ENCODE measurements around the gene SAP130.

The SAP130 gene

GRCh38 chr2:128024816-128025215 lies 3.0 kb downstream of the SAP130 start:
- DNase-seq = peak; percentile 41

GRCh38 chr2:128017561-128017960 lies 10.3 kb downstream of the SAP130 start:
- no peak for DNase-seq

- DNase-seq = no peak
Measured at GRCh38 chr2:128016620-128017019, 11.2 kb downstream of the SAP130 start.

- peak; percentile 12 for DNase-seq
Measured at GRCh38 chr2:128012698-128013097, 15.2 kb downstream of the SAP130 start.

DNA sequence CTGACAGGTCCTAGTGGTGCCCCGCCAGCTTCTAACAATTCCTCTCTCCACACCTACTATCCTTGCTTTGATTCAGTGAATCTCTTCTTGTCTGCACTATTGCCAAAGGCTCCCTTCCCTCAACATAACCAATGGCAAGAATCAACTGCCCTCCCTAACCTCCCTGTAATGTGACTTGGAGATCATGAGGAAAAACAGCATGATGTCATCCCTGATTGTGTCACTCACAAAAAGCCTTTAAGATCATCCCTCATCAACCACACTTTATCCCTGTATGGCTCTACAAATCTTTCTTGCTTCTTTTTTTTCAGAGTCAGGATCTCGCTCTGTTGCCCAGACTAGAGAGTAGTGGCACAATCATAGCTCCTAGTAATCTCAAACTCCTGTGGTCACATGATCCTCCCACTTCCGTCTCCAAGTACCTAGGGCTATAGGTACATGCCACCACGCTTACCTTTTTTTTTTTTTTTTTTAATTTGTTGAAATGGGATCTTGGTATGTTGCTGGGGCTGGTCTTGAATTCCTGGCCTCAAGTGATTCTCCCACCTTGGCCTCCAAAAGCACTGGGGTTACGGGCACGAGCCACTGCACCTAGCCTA lies 19.7 kb downstream of the SAP130 start:
- DNase-seq = peak; percentile 63

GRCh38 chr2:128004509-128004908 lies 23.4 kb downstream of the SAP130 start:
- DNase-seq = no peak

- DNase-seq = no peak
Measured at GRCh38 chr2:128003463-128003862, 24.4 kb downstream of the SAP130 start.

GRCh38 chr2:127996160-127996559 lies 31.7 kb downstream of the SAP130 start:
- DNase-seq = no peak

- no peak for DNase-seq
Measured at GRCh38 chr2:127995725-127996124, 32.1 kb downstream of the SAP130 start.

DNA sequence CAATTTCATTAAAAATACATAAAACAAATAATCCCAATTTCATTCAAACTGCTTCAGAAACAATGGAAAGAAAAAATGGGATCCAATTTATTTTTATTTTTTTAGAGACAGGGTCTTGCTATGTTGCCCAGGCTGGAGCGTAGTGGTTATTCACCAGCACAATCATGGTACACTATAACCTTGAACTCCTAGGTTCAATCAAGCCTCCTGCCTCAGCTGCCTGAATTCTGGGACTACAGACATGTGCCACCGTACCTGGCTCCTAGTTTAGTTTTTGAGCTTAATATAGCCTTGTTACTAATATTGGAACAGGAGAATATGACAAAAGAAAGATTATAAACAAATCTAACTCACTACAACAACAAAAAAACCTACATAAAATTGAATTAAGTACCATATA lies 34.2 kb downstream of the SAP130 start:
- no peak for DNase-seq

- DNase-seq = no peak
Measured at GRCh38 chr2:127991742-127992141, 36.1 kb downstream of the SAP130 start.

- no peak for DNase-seq
Measured at GRCh38 chr2:127986548-127987079, 41.2 kb downstream of the SAP130 start.

- DNase-seq = no peak
Measured at GRCh38 chr2:127985735-127986134, 42.1 kb downstream of the SAP130 start.

DNA sequence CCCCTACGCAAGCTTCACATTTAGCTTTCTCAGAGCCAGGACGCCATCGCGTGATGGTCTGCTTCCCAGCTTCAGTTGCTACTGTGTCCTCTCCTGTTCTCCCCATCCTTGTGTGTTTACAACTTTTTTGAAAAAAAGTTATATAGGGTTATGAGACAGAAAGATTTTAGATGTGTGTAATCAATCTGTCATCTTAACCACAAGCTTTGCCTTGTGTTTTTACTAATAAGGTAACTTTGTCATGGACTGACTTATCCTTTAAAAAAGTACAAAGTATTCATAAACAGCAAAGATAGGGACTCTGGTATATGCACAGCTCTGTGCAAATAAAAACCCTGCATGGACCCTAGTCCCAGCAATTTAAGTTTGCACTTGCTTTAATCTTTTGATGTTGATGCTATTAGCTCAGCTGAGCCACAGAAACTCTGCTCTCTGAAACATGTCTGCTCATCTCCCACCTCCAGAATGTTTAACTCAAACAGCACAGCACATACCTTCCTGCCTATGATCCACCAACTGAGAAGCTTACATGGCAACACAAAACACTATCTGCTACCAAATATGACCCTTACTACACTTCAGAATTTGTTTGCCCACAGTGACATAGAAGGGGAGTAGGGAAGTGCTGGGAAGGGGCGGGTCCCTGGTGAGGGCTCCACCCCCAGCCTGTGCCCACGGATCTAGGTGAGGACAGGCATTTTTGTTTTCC lies 42.7 kb downstream of the SAP130 start:
- no peak for DNase-seq

DNA sequence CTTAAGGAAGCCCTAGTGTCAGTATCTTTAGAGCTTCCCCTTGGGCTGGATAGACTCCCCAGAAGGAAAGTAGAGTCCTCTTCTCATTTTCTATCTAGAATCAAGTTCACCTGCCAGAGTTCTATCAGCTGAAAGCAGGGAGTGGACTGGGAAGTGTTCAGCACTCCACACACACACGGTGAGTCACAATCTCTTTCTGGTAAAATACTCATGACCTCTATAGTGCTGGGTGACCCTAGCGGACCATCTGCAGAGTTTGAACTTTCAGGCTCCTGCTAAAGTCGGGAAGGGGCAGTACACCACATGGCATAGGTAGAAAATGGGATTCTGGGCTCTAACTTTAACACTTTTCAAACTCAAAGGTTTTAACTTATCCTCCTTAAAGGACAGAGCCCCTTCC lies 43.3 kb downstream of the SAP130 start:
- DNase-seq = no peak

DNA sequence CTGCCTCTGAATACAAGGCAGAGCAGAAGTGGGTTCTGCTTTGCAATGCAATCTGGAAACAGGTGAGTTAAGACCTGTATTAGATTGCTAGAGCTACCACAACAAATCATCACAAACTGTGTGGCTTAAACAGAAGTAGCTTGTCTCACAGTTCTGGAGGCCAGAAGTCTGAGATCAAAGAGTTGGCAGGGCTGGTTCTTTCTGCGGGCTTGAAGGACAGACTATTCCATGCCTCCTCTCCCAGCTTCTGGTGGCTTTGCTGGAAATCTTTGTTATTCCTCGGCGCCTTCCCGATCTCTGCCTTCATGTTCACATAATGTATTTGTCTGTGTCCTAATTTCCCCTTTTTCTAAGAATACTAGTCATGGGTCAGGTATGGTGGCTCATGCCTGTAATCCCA lies 58.4 kb downstream of the SAP130 start:
- DNase-seq = no peak

- DNase-seq = no peak
Measured at GRCh38 chr2:127968610-127969339, 59.1 kb downstream of the SAP130 start.

DNA sequence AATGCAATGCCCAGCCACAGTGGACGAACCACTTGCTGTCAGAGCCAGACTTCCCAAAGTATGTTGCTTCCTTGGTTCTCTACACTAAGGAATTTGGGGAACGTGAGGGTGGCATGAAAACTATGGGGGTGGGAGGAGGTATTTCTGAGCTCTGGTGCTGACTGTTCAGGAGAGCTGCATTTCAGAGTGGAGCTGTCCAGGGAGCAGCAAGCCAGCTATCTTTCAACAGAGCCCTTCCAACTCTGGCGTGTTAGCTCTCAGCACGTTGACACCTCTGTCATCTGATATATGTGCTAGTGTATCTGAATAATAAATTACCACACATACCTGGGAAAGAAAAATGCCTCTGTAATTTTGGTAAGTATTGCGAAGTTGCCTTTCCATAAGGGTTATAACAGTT lies 66.1 kb downstream of the SAP130 start:
- no peak for DNase-seq

DNA sequence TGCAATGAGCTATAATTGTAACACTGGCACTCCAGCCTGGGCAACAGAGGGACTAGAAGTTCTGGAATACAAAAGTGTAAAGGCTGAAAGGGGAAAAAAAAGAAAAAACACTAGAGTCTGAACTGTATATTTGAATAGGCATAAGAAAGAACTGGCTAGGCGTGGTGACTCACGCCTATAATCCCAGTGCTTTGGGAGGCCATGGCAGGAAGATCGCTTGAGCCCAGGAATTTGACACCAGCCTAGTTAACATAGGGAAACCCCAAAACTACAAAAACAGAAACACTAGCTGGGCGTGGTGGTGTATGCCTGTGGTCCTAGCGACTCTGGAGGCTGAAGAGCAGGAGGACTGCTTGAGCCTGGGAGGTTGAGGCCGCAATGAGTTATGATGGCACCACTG lies 70.6 kb downstream of the SAP130 start:
- DNase-seq = no peak

DNA sequence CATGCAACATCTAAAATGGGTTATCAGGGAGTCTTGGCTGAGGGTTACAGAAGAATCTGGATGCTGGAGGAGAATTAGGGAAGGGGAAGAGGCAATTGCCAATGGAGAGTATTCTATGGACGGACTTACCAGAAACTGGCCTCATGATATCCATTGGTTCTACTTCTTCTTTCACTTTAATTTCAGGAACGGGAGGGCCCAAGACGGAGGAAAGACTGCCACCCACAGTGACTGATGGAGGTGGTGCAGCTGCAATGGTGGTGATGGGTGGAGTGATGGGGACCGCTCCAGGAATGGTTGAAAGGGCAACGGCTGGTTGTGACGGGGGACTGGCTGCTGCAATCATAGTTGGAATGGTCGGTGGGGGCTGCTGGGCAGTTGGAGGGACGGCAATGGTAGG lies 73.0 kb downstream of the SAP130 start:
- peak; percentile 68 for DNase-seq

DNA sequence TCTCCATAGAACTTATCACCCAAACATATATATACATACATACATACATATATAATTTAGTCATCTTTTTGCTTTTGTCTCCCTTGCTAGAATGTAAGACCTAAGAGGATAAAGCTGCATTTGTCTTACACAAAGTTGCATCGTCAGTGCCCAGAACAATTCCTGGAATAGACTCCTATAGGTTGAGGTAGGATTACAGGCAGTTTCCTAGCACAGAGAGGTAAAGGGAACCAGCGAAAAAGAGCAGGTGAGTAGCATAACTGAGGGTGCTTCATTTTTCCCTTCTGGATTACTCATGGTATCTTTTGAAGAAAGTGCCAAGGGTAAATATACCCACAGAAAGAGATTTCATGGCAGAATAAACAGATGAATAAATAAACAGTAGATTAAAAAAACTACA lies 74.0 kb downstream of the SAP130 start:
- no peak for DNase-seq

DNA sequence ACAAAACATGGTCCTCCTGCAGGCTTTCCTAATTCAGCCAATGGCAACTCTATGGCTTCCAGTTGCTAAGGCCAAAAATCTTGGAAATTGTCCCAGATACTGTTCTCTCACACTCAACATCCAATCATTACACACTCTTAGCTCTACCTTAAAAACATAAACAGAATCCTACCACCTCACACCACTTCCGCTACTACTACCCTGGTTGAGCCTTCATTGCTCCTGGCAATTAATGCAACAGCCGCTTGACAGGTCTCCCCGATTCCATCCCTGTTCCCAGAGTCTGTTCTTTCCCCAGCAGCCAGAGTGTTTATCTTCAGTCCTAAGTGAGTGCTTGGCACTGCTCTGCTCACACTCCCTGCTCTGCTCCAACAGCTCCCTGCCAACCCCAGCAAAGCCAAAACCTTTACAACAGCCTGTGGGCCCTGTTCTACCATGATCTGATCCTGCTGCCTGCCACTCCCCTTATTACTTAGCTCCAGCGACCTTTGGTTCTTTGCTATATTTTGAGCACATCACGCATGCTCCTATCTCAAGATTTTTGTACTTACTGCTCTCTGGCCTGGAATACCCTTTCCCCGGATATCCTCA lies 74.6 kb downstream of the SAP130 start:
- no peak for DNase-seq

DNA sequence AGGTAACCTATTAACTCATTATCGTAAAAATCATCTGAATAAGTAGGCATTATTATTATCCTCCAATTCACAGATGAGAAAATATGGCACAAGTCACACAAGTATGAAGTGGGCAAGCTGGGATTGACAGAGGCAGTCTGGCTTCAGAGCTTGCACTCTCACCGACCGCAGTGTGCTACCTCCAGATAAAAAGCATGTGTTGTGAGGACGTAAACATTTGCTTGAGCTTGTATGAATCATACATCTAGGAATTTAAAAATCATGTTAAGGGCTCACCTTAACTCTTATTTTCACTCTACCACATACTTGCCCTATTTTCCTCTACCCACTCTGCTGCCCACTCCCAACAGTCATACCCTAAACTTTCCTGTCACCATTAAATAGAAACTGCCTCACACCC lies 76.8 kb downstream of the SAP130 start:
- DNase-seq = no peak

DNA sequence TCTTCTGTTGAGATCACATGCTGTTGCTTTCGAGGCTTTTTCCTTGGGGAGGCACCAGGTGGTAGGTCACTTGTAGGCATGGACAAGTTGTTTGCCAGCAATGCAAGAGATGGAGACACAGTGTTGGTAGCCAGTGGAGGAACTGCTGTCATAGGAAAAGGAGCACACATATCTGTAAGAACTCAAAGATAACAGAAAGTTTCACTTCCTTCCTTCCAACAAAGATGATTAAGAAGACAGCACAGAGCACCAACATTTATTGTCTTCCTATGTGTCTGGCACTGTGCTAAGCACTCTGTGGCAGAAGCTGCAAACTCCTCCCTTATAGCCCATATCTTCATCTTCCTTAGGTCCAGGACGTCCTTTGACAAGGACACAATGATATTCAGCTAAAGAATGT lies 77.6 kb downstream of the SAP130 start:
- no peak for DNase-seq

Measured in suppressor macrophage treated with lipopolysaccharide for 4 hours (primary cell).